Liver (tissue), 3 donors: ENCODE measurements around the gene UGT2B15.

ENCODE experiments used
- ATF3 ChIP-seq: IDR thresholded peaks from 2 replicates; pipeline ENCODE4 v1.6.1; 2016; ENCODE audit warnings: antibody characterized with exemption
- CTCF ChIP-seq: fragments of 150-350 bp; IDR thresholded peaks from 2 replicates; pipeline ENCODE4 v1.5.1; 2017; ENCODE audit warnings: improper control_type of control experiment, low read depth, low read length; ENCODE audit not compliant: missing input control
- FOXA1 ChIP-seq: IDR thresholded peaks from 2 replicates; pipeline ENCODE4 v1.6.1; 2016; ENCODE audit warnings: antibody characterized with exemption
- GABPA ChIP-seq, 2 donors: IDR thresholded peaks in 1 of 2; conservative IDR thresholded peaks in 1 of 2; 2 replicates each; pipeline ENCODE4 v1.6.1; 2016; ENCODE audit warnings: antibody characterized with exemption in 2 of 2, mild to moderate bottlenecking in 1 of 2, moderate library complexity in 1 of 2
- HNF4G ChIP-seq: IDR thresholded peaks from 2 replicates; pipeline ENCODE4 v1.6.1; 2016; ENCODE audit warnings: antibody characterized with exemption
- JUND ChIP-seq, 2 donors: IDR thresholded peaks; 2 replicates each; pipeline ENCODE4 v1.6.1; 2016; ENCODE audit warnings: antibody characterized with exemption in 2 of 2
- NR2F2 ChIP-seq: IDR thresholded peaks from 2 replicates; pipeline ENCODE4 v1.6.1; 2016; ENCODE audit warnings: antibody characterized with exemption
- RAD21 ChIP-seq, 2 donors: IDR thresholded peaks; 2 replicates each; pipeline ENCODE4 v1.6.1; 2016; ENCODE audit warnings: antibody characterized with exemption in 2 of 2, mild to moderate bottlenecking in 2 of 2
- REST ChIP-seq: IDR thresholded peaks from 2 replicates; pipeline ENCODE4 v1.6.1; 2016; ENCODE audit warnings: antibody characterized with exemption, mild to moderate bottlenecking
- RXRA ChIP-seq, 2 donors: IDR thresholded peaks; 2 replicates each; pipeline ENCODE4 v1.6.1; 2017 to 2018; ENCODE audit warnings: antibody characterized with exemption in 2 of 2, mild to moderate bottlenecking in 1 of 2
- donor health status: healthy.
- donor health status: healthy.

- TF ChIP-seq CTCF (no peak), NR2F2 (no peak), ATF3 (no peak), HNF4G (no peak), GABPA (IDR thresholded peaks at IDR 0.05 in 1 of 2, conservative IDR thresholded peaks at IDR 0.05 in 1 of 2) (no peak), FOXA1 (no peak), RAD21 (IDR thresholded peaks at IDR 0.05) (no peak), JUND (IDR thresholded peaks at IDR 0.05) (no peak), REST (no peak), RXRA (IDR thresholded peaks at IDR 0.05) (no peak)
Measured at GRCh38 chr4:68617003-68617698, 53.3 kb downstream of the UGT2B15 start.
